Mesenchymal stem cell (in vitro differentiated cells and primary cell): Measurements from ENCODE around the gene ATCAY.

Experiments
- DNase-seq: peaks from one replicate; pipeline ENCODE4 v3.0.0-alpha.2; 2013
- H2AFZ ChIP-seq: one replicate; pipeline ENCODE4 v1.6.1; 2013; ENCODE audit warnings: low read depth, mild to moderate bottlenecking, control low read depth, inconsistent platforms, low read length, moderate library complexity
- H2AK5ac ChIP-seq: 2 replicates; pipeline ENCODE4 v1.6.1; 2013; ENCODE audit warnings: low read length, moderate library complexity, mild to moderate bottlenecking, inconsistent platforms; ENCODE audit not compliant: severe bottlenecking
- H2BK120ac ChIP-seq: one replicate; pipeline ENCODE4 v1.6.1; 2013; ENCODE audit warnings: low read depth, mild to moderate bottlenecking, inconsistent platforms, low read length, moderate library complexity
- H2BK12ac ChIP-seq, 2 experiments: one replicate each; pipeline ENCODE4 v1.6.1; 2013; ENCODE audit warnings: inconsistent platforms in 2 of 2, low read length in 2 of 2, mild to moderate bottlenecking in 2 of 2, moderate library complexity in 2 of 2, control low read depth in 1 of 2
- H2BK15ac ChIP-seq: one replicate; pipeline ENCODE4 v1.6.1; 2013; ENCODE audit warnings: mild to moderate bottlenecking, low read depth, inconsistent platforms; ENCODE audit not compliant: poor library complexity, severe bottlenecking
- H2BK5ac ChIP-seq: 2 replicates; pipeline ENCODE4 v1.6.1; 2013; ENCODE audit warnings: low read depth, mild to moderate bottlenecking, low read length, control low read depth, inconsistent platforms; ENCODE audit not compliant: poor library complexity, severe bottlenecking
- H3K14ac ChIP-seq, 2 experiments: one replicate each; pipeline ENCODE4 v1.6.1; 2013; ENCODE audit warnings: inconsistent platforms in 2 of 2, low read length in 2 of 2, control low read depth in 1 of 2, mild to moderate bottlenecking in 1 of 2, moderate library complexity in 1 of 2
- H3K18ac ChIP-seq, 2 experiments: one replicate each; pipeline ENCODE4 v1.6.1; 2013; ENCODE audit warnings: inconsistent platforms in 2 of 2, low read length in 2 of 2, control low read depth in 1 of 2, low read depth in 1 of 2, mild to moderate bottlenecking in 1 of 2
- H3K23ac ChIP-seq, 2 experiments: one replicate each; pipeline ENCODE4 v1.6.1; 2013; ENCODE audit warnings: inconsistent platforms in 2 of 2, low read length in 2 of 2, mild to moderate bottlenecking in 2 of 2, moderate library complexity in 2 of 2, control low read depth in 1 of 2
- H3K27ac ChIP-seq: 2 replicates; pipeline ENCODE4 v1.5.1; 2013; ENCODE audit warnings: mild to moderate bottlenecking, moderate library complexity, low read length, control low read depth, inconsistent platforms; ENCODE audit not compliant: poor library complexity, severe bottlenecking
- H3K27me3 ChIP-seq, 2 experiments: 2 replicates each; pipeline versions ENCODE4 v1.6.1 to v1.7.0; 2013; ENCODE audit warnings: low read length in 2 of 2, mild to moderate bottlenecking in 2 of 2, moderate library complexity in 2 of 2, control low read depth in 1 of 2, inconsistent platforms in 1 of 2; ENCODE audit not compliant: control insufficient read depth in 1 of 2, insufficient read depth in 1 of 2
- H3K36me3 ChIP-seq, 2 experiments: 2 replicates each; pipeline versions ENCODE4 v1.6.1 to v1.7.0; 2013; ENCODE audit warnings: low read length in 2 of 2, control low read depth in 1 of 2, inconsistent platforms in 1 of 2, low read depth in 1 of 2, mild to moderate bottlenecking in 1 of 2; ENCODE audit not compliant: insufficient read depth in 2 of 2, control insufficient read depth in 1 of 2
- H3K4ac ChIP-seq, 2 experiments: one replicate each; pipeline ENCODE4 v1.6.1; 2013; ENCODE audit warnings: inconsistent platforms in 2 of 2, low read length in 2 of 2, mild to moderate bottlenecking in 2 of 2, moderate library complexity in 2 of 2, control low read depth in 1 of 2, low read depth in 1 of 2
- H3K4me1 ChIP-seq: 2 replicates; pipeline ENCODE4 v1.6.1; 2013; ENCODE audit warnings: low read depth, low read length, control low read depth; ENCODE audit not compliant: control insufficient read depth, insufficient read depth
- H3K4me2 ChIP-seq: 2 replicates; pipeline ENCODE4 v1.6.1; 2013; ENCODE audit warnings: low read length, mild to moderate bottlenecking, inconsistent platforms; ENCODE audit not compliant: poor library complexity, severe bottlenecking
- H3K4me3 ChIP-seq, 2 experiments: 2 replicates each; pipeline versions ENCODE4 v1.5.1 to v1.7.0; 2013; ENCODE audit warnings: low read length in 2 of 2, mild to moderate bottlenecking in 2 of 2, control low read depth in 1 of 2, low read depth in 1 of 2; ENCODE audit not compliant: insufficient read depth in 1 of 2
- H3K79me1 ChIP-seq: replicated peaks from 2 replicates; pipeline ENCODE4 v1.6.1; 2013; ENCODE audit warnings: mild to moderate bottlenecking, control low read depth, low read length, inconsistent platforms; ENCODE audit not compliant: poor library complexity, severe bottlenecking
- H3K9ac ChIP-seq: 2 replicates; pipeline ENCODE4 v1.7.0; 2013; ENCODE audit warnings: mild to moderate bottlenecking, low read length, moderate library complexity
- H3K9me3 ChIP-seq: 2 replicates; pipeline ENCODE4 v1.7.0; 2013; ENCODE audit warnings: mild to moderate bottlenecking, low read length; ENCODE audit not compliant: control insufficient read depth
- H4K8ac ChIP-seq: one replicate; pipeline ENCODE4 v1.6.1; 2013; ENCODE audit warnings: inconsistent platforms, mild to moderate bottlenecking, low read length, moderate library complexity
- H4K91ac ChIP-seq: one replicate; pipeline ENCODE4 v1.6.1; 2013; ENCODE audit warnings: mild to moderate bottlenecking, low read length, inconsistent platforms
- WGBS: methylation state at CpG from one replicate; pipeline ENCODE4 v1.1.7; 2013; ENCODE audit warnings: mixed read lengths; 5-methylcytosine and 5-hydroxymethylcytosine counted together

The ATCAY gene

DNA sequence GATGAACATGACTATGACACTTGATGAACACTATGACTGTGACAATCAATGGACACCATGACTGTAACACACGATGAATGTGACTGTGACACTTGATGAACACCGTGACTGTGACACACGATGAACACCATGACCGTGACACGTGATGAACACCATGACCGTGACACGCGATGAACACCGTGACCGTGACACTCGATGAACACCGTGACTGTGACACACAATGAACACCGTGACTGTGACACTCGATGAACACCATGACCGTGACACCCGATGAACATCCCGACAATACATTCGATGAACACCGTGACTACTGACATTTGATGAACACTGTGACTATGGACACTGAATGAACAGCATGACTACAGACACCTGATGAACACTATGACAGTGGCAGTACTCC lies 42.6 kb upstream of the ATCAY start:
- no peak for DNase-seq
- Histone ChIP-seq H3K4me3 (no peak overlapping the region), H3K23ac (no peak overlapping the region), H2AFZ (no peak overlapping the region), H2AK5ac (no peak overlapping the region), H2BK120ac (no peak overlapping the region), H4K91ac (no peak overlapping the region), H3K36me3 (no peaks in the 10 kb centered on the region), H3K4ac (no peak overlapping the region), H3K4me2 (no peak overlapping the region), H4K8ac (no peak overlapping the region), H3K18ac (no peak overlapping the region), H3K27ac (no peak overlapping the region), H3K4me1 (no peaks in the 10 kb centered on the region), H3K9ac (no peak overlapping the region), H2BK5ac (no peak overlapping the region), H3K9me3 (no peaks in the 10 kb centered on the region), H2BK15ac (no peak overlapping the region), H3K27me3 (peaks cover 24 to 53% of the 10 kb centered on the region in 2 experiments), H2BK12ac (no peak overlapping the region), H3K79me1 (no peaks in the 10 kb centered on the region), H3K14ac (no peak overlapping the region)
- 98% methylated on average over 19 of the region's 19 CpGs for WGBS

DNA sequence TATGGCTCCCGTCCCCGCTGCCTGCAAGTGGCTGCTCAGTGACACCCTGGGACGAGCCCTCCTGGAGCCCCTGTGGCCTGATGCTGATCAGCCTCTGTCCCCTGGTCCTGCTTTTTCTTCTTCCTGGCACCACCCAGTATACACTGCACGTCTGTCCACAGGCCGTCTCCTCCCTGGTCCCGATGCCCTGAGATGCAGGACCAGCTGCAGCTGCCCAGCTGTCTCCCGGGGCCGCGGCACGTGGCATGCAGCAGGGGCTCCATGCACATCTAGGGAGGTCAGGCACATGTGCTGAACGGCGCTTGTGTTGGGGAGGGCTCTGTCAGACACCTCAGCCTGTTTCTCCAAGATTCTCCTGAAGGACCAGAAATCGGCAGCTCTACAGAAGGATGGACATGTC lies 41.8 kb upstream of the ATCAY start:
- H4K91ac ChIP-seq: no peak overlapping the region
- H3K4ac ChIP-seq: no peak overlapping the region
- H3K79me1 ChIP-seq: no peaks in the 10 kb centered on the region
- no peaks in the 10 kb centered on the region for H3K36me3 ChIP-seq
- peaks cover 22 to 57% of the 10 kb centered on the region in 2 experiments for H3K27me3 ChIP-seq
- no peak overlapping the region for H4K8ac ChIP-seq
- H2BK12ac ChIP-seq: no peak overlapping the region
- no peak overlapping the region for H2AK5ac ChIP-seq
- no peak overlapping the region for H3K18ac ChIP-seq
- no peak overlapping the region for H3K23ac ChIP-seq
- DNase-seq: no peak
- no peak overlapping the region for H3K4me3 ChIP-seq
- no peak overlapping the region for H3K9ac ChIP-seq
- no peak overlapping the region for H3K14ac ChIP-seq
- no peaks in the 10 kb centered on the region for H3K9me3 ChIP-seq
- WGBS: 86% methylated on average over 13 of the region's 13 CpGs
- H2BK15ac ChIP-seq: no peak overlapping the region
- no peak overlapping the region for H3K27ac ChIP-seq
- no peak overlapping the region for H2BK5ac ChIP-seq
- no peak overlapping the region for H2BK120ac ChIP-seq
- no peak overlapping the region for H2AFZ ChIP-seq
- no peak overlapping the region for H3K4me2 ChIP-seq
- H3K4me1 ChIP-seq: no peaks in the 10 kb centered on the region

- Histone ChIP-seq H3K36me3 (no peaks in the 10 kb centered on the region), H3K4me2 (no peak overlapping the region), H2BK120ac (no peak overlapping the region), H3K18ac (no peak overlapping the region), H3K4ac (no peak overlapping the region), H3K9ac (no peak overlapping the region), H3K27me3 (peaks cover 15 to 54% of the 10 kb centered on the region in 2 experiments), H2BK12ac (no peak overlapping the region), H2BK5ac (no peak overlapping the region), H3K79me1 (no peaks in the 10 kb centered on the region), H2BK15ac (no peak overlapping the region), H3K4me1 (peaks cover 4% of the 10 kb centered on the region), H3K23ac (no peak overlapping the region), H2AK5ac (no peak overlapping the region), H3K14ac (no peak overlapping the region), H3K27ac (no peak overlapping the region), H2AFZ (no peak overlapping the region), H4K91ac (no peak overlapping the region), H3K9me3 (no peaks in the 10 kb centered on the region), H4K8ac (no peak overlapping the region), H3K4me3 (no peak overlapping the region)
- DNase-seq: no peak
- WGBS: 79% methylated on average over 13 of the region's 13 CpGs
Measured at GRCh38 chr19:3839941-3840340, 40.5 kb upstream of the ATCAY start.

DNA sequence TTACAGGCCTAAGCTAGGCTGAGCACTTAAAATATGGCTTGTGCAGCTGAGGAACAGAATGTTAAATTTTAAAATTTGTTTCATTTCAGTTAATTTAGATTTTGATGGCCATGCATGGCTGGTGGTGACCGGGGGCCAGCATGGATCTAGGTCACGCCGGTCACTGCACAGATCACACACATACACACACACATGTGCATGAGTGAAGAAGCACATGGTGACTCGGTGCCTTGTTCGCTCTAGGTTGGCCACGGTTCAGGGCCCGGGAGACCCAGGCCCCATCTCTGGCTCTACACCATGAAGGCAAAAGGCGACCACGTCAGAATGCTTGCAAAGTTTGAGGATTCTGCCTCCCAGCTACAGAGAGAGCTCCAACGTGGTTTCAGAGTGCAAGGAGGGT lies 39.7 kb upstream of the ATCAY start:
- Histone ChIP-seq H2BK15ac (no peak overlapping the region), H2AK5ac (no peak overlapping the region), H3K18ac (no peak overlapping the region), H4K8ac (no peak overlapping the region), H3K23ac (no peak overlapping the region), H3K4me2 (no peak overlapping the region), H3K27ac (no peak overlapping the region), H3K14ac (no peak overlapping the region), H2AFZ (no peak overlapping the region), H3K4me1 (peaks cover 4% of the 10 kb centered on the region), H3K36me3 (no peaks in the 10 kb centered on the region), H3K4me3 (no peak overlapping the region), H2BK120ac (no peak overlapping the region), H4K91ac (no peak overlapping the region), H2BK5ac (no peak overlapping the region), H3K27me3 (peaks cover 15 to 60% of the 10 kb centered on the region in 2 experiments), H3K9me3 (no peaks in the 10 kb centered on the region), H3K79me1 (no peaks in the 10 kb centered on the region), H3K9ac (no peak overlapping the region), H2BK12ac (no peak overlapping the region), H3K4ac (no peak overlapping the region)
- no peak for DNase-seq
- 85% methylated on average over 10 of the region's 10 CpGs for WGBS
